KMS-11 (cell line): ENCODE results near the gene PRDM13.
"Not testable (repeated sequence)": the region's sequence is repeated elsewhere in the genome, so short reads cannot be mapped to it uniquely, and the experiment has no call there.

Experiments
- H2AFZ ChIP-seq: fragments of 200-600 bp; sonication (generic); 2 replicates; pipeline ENCODE4 v1.6.1; 2016; ENCODE audit warnings: antibody characterized with exemption, mixed run types, low read depth
- H3K27ac ChIP-seq: fragments of 200-600 bp; sonication (generic); 2 replicates; pipeline ENCODE4 v1.6.1; 2016; ENCODE audit warnings: mild to moderate bottlenecking, mixed run types
- H3K27me3 ChIP-seq: fragments of 200-600 bp; sonication (generic); 2 replicates; pipeline ENCODE4 v1.6.1; 2017; ENCODE audit warnings: mild to moderate bottlenecking, low read depth, mixed run types, moderate library complexity; ENCODE audit not compliant: insufficient read depth
- H3K36me3 ChIP-seq: fragments of 200-600 bp; sonication (generic); 2 replicates; pipeline ENCODE4 v1.6.1; 2017; ENCODE audit warnings: mild to moderate bottlenecking, mixed run types; ENCODE audit not compliant: insufficient read depth
- H3K4me1 ChIP-seq: fragments of 200-600 bp; sonication (generic); 2 replicates; pipeline ENCODE4 v1.6.1; 2016; ENCODE audit warnings: mild to moderate bottlenecking, low read depth, mixed run types; ENCODE audit not compliant: poor library complexity, severe bottlenecking
- H3K4me2 ChIP-seq: fragments of 200-600 bp; sonication (generic); 2 replicates; pipeline ENCODE4 v1.7.0; 2016; ENCODE audit warnings: mild to moderate bottlenecking, mixed run types
- H3K4me3 ChIP-seq: fragments of 200-600 bp; sonication (generic); IDR thresholded peaks from 2 replicates; pipeline ENCODE4 v1.6.1; 2017; ENCODE audit warnings: low read depth, low read length, mixed read lengths; ENCODE audit not compliant: insufficient read depth
- H3K79me2 ChIP-seq: fragments of 200-600 bp; sonication (generic); 2 replicates; pipeline ENCODE4 v1.6.1; 2016; ENCODE audit warnings: low read depth, mixed run types; ENCODE audit not compliant: insufficient read depth
- H3K9ac ChIP-seq: fragments of 200-600 bp; sonication (generic); 2 replicates; pipeline ENCODE4 v1.6.1; 2016; ENCODE audit warnings: mild to moderate bottlenecking, mixed run types
- H4K20me1 ChIP-seq: fragments of 200-600 bp; sonication (generic); 2 replicates; pipeline ENCODE4 v1.6.1; 2016; ENCODE audit warnings: mild to moderate bottlenecking, mixed run types; ENCODE audit not compliant: insufficient read depth
- CTCF ChIP-seq: fragments of 200-600 bp; sonication (generic); conservative IDR thresholded peaks from 2 replicates; pipeline ENCODE4 v1.6.1; 2017; ENCODE audit warnings: low read depth, mild to moderate bottlenecking, antibody characterized with exemption, low read length, moderate library complexity, mixed read lengths

PRDM13 gene

GRCh38 chr6:99619409-99619762 is 12.8 kb downstream of the PRDM13 start:
- no peak overlapping the region for H3K4me3 ChIP-seq

GRCh38 chr6:99622044-99622443 is 15.4 kb downstream of the PRDM13 start:
- not testable (repeated sequence) for H3K27ac ChIP-seq, H3K36me3 ChIP-seq, H3K4me3 ChIP-seq, H2AFZ ChIP-seq, H4K20me1 ChIP-seq, H3K4me2 ChIP-seq, H3K9ac ChIP-seq, H3K27me3 ChIP-seq, H3K79me2 ChIP-seq, H3K4me1 ChIP-seq

More at GRCh38 chr6:99619409-99619762, 12.8 kb downstream of the PRDM13 start:
- no peak overlapping the region for H2AFZ ChIP-seq
- no peaks in the 10 kb centered on the region for H4K20me1 ChIP-seq
- no peak for TF ChIP-seq CTCF
- no peaks in the 10 kb centered on the region for H3K36me3 ChIP-seq
- peaks cover 15% of the 10 kb centered on the region; the same call in 1 of the 2 replicates for H3K79me2 ChIP-seq
- no peak overlapping the region for H3K27ac ChIP-seq
- H3K27me3 ChIP-seq, result no peaks in the 10 kb centered on the region
- H3K4me1 ChIP-seq, result peaks cover 15% of the 10 kb centered on the region
- no peak overlapping the region for H3K4me2 ChIP-seq
- H3K9ac ChIP-seq, result no peak overlapping the region

- H3K9ac ChIP-seq, result no peak overlapping the region
- H3K4me2 ChIP-seq, result no peak overlapping the region
- no peak for TF ChIP-seq CTCF
- no peaks in the 10 kb centered on the region for H3K36me3 ChIP-seq
- no peaks in the 10 kb centered on the region for H3K79me2 ChIP-seq
- H2AFZ ChIP-seq, result no peak overlapping the region
- no peaks in the 10 kb centered on the region for H3K27me3 ChIP-seq
- H3K4me1 ChIP-seq, result no peaks in the 10 kb centered on the region
- no peak overlapping the region for H3K27ac ChIP-seq
- H4K20me1 ChIP-seq, result no peaks in the 10 kb centered on the region
- H3K4me3 ChIP-seq, result no peak overlapping the region
Measured at GRCh38 chr6:99629293-99629692, 22.7 kb downstream of the PRDM13 start.

- H2AFZ ChIP-seq, result no peak overlapping the region
- no peaks in the 10 kb centered on the region for H3K79me2 ChIP-seq
- no peaks in the 10 kb centered on the region for H3K36me3 ChIP-seq
- no peak overlapping the region for H3K4me2 ChIP-seq
- H3K4me1 ChIP-seq, result no peaks in the 10 kb centered on the region
- no peak overlapping the region for H3K27ac ChIP-seq
- H3K27me3 ChIP-seq, result no peaks in the 10 kb centered on the region
- no peak for TF ChIP-seq CTCF
- no peak overlapping the region for H3K4me3 ChIP-seq
- H3K9ac ChIP-seq, result no peak overlapping the region
- no peaks in the 10 kb centered on the region for H4K20me1 ChIP-seq
Measured at GRCh38 chr6:99637629-99638028, 31.0 kb downstream of the PRDM13 start.

GRCh38 chr6:99638358-99638757 is 31.7 kb downstream of the PRDM13 start:
- H4K20me1 ChIP-seq, H2AFZ ChIP-seq, H3K4me1 ChIP-seq, H3K4me3 ChIP-seq, H3K27me3 ChIP-seq, H3K27ac ChIP-seq, H3K36me3 ChIP-seq, H3K9ac ChIP-seq, H3K4me2 ChIP-seq, H3K79me2 ChIP-seq: not testable (repeated sequence)
